Measurements from ENCODE around the gene DERL3.
"Not testable (repeated sequence)": the region's sequence is repeated elsewhere in the genome, so short reads cannot be mapped to it uniquely, and the experiment has no call there.

DNA sequence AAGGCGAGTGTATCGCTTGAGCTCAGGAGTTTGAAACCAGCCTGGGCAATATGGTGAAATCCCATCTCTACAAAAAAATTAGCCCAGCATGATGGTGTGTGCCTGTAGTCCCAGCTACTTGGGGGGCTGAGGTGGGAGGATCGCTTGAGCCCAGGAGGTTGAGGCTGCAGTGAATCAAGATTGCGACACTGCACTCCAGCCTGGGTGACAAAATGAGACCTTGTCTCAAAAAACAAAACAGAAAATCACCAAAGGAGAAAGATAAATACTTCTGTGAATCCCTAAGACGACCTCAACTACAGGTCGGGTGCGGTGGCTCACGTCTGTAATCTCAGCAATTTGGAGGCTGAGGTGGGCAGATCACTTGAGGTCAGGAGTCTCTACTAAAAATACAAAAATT, 21.4 kb upstream of the DERL3 start:
- TF ChIP-seq CTCF, EZH2 (IDR thresholded peaks at IDR 0.05): not testable (repeated sequence)
